ENCODE data around the gene PCSK1N. TPM values are rescaled to one million over a fixed set of nuclear protein-coding genes. Genes with fewer than 3 reads are reported as not detected.
A peak's percentile ranks its signal among the peaks of the same experiment; 100 is the strongest.

Gene PCSK1N
- total and polyA plus RNA-seq, 2 of the 13 experiments (the other 11 are each of a cell fraction or from before 2014, with no cell fraction given) = 4.5 to 14.0 TPM

DNA sequence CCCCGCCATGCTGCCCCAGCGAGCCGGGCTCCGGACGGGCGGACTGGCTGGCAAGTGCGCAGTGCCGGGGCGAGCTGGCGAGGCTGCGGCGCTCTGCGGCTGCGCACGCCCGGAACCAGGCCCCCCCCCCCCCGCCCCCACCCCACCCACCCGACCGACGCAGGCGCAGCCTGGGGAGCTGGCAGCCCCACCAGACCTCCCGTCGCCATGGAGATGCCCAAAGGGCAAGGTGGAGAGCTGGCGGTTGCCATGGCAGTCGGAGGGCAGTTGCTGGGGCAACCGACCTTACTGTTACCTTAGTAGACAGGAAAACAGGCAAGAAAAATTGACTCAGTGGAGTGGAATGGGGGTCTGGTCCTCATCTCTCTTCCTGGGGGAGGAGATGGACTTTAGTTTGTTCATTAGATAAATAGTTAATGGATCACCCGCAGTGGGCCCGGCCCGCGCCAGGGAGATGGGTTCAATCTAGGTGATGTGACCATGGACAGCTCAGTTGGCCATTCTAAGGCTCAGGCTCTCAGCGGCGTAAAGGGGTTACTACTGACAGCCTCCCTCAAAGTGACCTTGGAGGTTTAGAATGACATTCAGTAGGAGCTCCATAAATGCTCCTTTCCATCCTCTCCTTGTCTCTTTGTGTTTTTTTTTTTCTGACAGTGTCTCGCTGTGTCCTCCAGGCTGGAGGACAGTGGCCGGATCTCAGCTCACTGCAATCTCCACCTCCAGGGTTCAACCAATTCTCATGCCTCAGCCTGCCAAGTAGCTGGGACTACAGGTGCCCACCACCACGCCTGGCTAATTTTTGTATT lies at the start of gene PCSK1N (continued):
- no peak for TF ChIP-seq SOX6 (IDR thresholded peaks at IDR 0.05)
- no peak for TF ChIP-seq SOX6 (CRISPR knock-in tag; IDR thresholded peaks at IDR 0.05)
- no peak for TF ChIP-seq ZNF577 (CRISPR knock-in tag; IDR thresholded peaks at IDR 0.05; ENCODE audit: borderline replicate concordance, low read depth)
- no peak for TF ChIP-seq SNAI1 (CRISPR knock-in tag; IDR thresholded peaks at IDR 0.05; ENCODE audit: borderline replicate concordance)
- no peak for TF ChIP-seq ZHX2 (IDR thresholded peaks at IDR 0.05; ENCODE audit: low read depth)
- TF ChIP-seq ZHX2 (CRISPR knock-in tag; IDR thresholded peaks at IDR 0.05; ENCODE audit: borderline replicate concordance) = no peak
- no peak for TF ChIP-seq ELF1 (CRISPR knock-in tag; IDR thresholded peaks at IDR 0.05)
- TF ChIP-seq NR1H2 (CRISPR knock-in tag; IDR thresholded peaks at IDR 0.05; ENCODE audit: borderline replicate concordance, low read depth) = no peak
- TF ChIP-seq ZNF235 (CRISPR knock-in tag; IDR thresholded peaks at IDR 0.05; ENCODE audit: borderline replicate concordance) = no peak
- 0 out of 2 replicates have a peak, but pooled peaks have one; percentile 14 for TF ChIP-seq FOSL2 (CRISPR knock-in tag; IDR thresholded peaks at IDR 0.05)
- TF ChIP-seq ZNF468 (CRISPR knock-in tag; IDR thresholded peaks at IDR 0.05) = no peak
- TF ChIP-seq REXO4 (CRISPR knock-in tag; IDR thresholded peaks at IDR 0.05; ENCODE audit: borderline replicate concordance) = no peak
- TF ChIP-seq HNRNPK (IDR thresholded peaks at IDR 0.05; ENCODE audit: low read depth, low read length, poor library complexity, severe bottlenecking) = no peak
- TF ChIP-seq AGO1 (IDR thresholded peaks at IDR 0.05; ENCODE audit: low read depth, low read length, poor library complexity, severe bottlenecking) = no peak
- TF ChIP-seq ETS1 (CRISPR knock-in tag; IDR thresholded peaks at IDR 0.05) = no peak
- no peak for TF ChIP-seq DZIP1 (CRISPR knock-in tag; IDR thresholded peaks at IDR 0.05)
- TF ChIP-seq, protein P1, sequence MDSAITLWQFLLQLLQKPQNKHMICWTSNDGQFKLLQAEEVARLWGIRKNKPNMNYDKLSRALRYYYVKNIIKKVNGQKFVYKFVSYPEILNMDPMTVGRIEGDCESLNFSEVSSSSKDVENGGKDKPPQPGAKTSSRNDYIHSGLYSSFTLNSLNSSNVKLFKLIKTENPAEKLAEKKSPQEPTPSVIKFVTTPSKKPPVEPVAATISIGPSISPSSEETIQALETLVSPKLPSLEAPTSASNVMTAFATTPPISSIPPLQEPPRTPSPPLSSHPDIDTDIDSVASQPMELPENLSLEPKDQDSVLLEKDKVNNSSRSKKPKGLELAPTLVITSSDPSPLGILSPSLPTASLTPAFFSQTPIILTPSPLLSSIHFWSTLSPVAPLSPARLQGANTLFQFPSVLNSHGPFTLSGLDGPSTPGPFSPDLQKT (CRISPR knock-in tag; IDR thresholded peaks at IDR 0.05; ENCODE audit: borderline replicate concordance) = no peak
- no peak for TF ChIP-seq SIX1 (CRISPR knock-in tag; IDR thresholded peaks at IDR 0.05; ENCODE audit: borderline replicate concordance)
